Muscle layer of duodenum (tissue), 2 donors: ENCODE data around the gene TMC1.

ENCODE experiments used
- H3K27ac ChIP-seq: one replicate; pipeline ENCODE4 v1.7.0; 2013; ENCODE audit warnings: mild to moderate bottlenecking, low read length
- H3K27me3 ChIP-seq: one replicate; pipeline ENCODE4 v1.7.0; 2013; ENCODE audit warnings: low read depth, mild to moderate bottlenecking, control low read depth, low read length
- H3K36me3 ChIP-seq, 2 donors: one replicate each; pipeline ENCODE4 v1.7.0; 2013; ENCODE audit warnings: low read length in 2 of 2, control low read depth in 1 of 2, mild to moderate bottlenecking in 1 of 2; ENCODE audit not compliant: insufficient read depth in 2 of 2, control insufficient read depth in 1 of 2
- H3K4me1 ChIP-seq, 2 donors: one replicate each; pipeline ENCODE4 v1.7.0; 2013; ENCODE audit warnings: low read length in 2 of 2, mild to moderate bottlenecking in 2 of 2, control low read depth in 1 of 2, moderate library complexity in 1 of 2; ENCODE audit not compliant: insufficient read depth in 2 of 2, control insufficient read depth in 1 of 2
- H3K4me3 ChIP-seq, 2 donors: one replicate each; pipeline ENCODE4 v1.7.0; 2013; ENCODE audit warnings: low read length in 2 of 2, low read depth in 1 of 2, mild to moderate bottlenecking in 1 of 2
- H3K9me3 ChIP-seq, 2 donors: one replicate each; pipeline ENCODE4 v1.7.0; 2013; ENCODE audit warnings: low read length in 2 of 2, control low read depth in 1 of 2, mild to moderate bottlenecking in 1 of 2; ENCODE audit not compliant: control insufficient read depth in 1 of 2
- donor health status: healthy.

TMC1 gene

GRCh38 chr9:72597181-72597517, 75.7 kb downstream of the TMC1 start:
- no peaks in the 10 kb centered on the region for H3K9me3 ChIP-seq
- no peak overlapping the region for H3K27ac ChIP-seq
- H3K27me3 ChIP-seq: no peaks in the 10 kb centered on the region
- H3K36me3 ChIP-seq: no peaks in the 10 kb centered on the region
- H3K4me3 ChIP-seq: no peak overlapping the region
- no peaks in the 10 kb centered on the region for H3K4me1 ChIP-seq

DNA sequence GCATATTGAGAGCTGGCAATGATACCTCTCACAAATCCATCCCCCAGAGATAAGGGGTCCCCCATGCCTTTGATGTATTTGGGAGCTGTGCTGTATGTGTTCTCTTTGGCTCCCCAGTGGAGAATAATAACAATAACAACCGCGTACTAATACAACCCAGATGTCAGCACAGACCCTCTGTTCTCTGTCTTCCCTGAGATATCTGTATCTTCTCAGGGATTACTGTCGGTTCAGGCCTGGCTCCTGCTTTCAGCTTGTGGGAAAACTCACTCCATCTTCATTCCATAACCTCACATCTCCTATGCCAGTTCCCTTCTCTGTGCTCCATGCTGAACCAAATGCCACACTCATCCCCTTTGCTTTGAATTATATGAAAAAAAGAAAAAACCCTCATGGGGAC, 76.2 kb downstream of the TMC1 start:
- H3K4me1 ChIP-seq: no peaks in the 10 kb centered on the region
- H3K9me3 ChIP-seq: no peaks in the 10 kb centered on the region
- no peaks in the 10 kb centered on the region for H3K27me3 ChIP-seq
- no peak overlapping the region for H3K4me3 ChIP-seq
- H3K36me3 ChIP-seq: no peaks in the 10 kb centered on the region
- no peak overlapping the region for H3K27ac ChIP-seq

GRCh38 chr9:72598639-72599038, 77.2 kb downstream of the TMC1 start:
- H3K4me3 ChIP-seq: no peak overlapping the region
- no peaks in the 10 kb centered on the region for H3K27me3 ChIP-seq
- H3K36me3 ChIP-seq: no peaks in the 10 kb centered on the region
- no peaks in the 10 kb centered on the region for H3K4me1 ChIP-seq
- no peak overlapping the region for H3K27ac ChIP-seq
- H3K9me3 ChIP-seq: no peaks in the 10 kb centered on the region

DNA sequence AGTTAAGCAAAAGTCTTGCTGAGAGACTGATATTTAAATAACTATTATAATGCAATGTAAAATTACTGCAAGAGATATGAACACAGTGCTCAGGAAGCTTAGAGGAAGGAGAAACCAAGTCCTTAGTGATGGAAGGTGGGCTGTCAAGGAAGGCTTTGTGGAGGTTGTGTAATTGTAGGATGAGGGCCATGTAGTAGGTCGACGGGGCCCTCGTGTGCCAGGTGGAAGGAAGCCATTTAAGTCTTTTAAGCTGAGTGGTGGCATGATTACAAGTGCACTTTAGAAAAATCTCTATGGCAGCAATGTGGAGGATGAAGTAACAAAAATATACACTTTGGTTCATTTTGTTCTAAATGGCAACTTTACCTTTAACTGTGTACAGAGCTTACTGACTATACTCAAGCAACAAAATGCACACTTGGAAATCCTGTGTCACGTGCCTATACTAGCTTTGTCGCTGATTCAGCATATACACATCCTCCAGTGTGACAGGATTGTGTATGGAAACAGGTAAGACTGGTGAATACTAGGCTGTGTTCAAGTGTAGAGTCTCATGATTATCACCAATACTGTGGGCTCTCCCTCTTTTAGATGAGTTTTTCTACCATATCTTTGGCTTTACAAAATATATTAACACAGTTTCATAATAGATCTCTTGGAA, 78.6 kb downstream of the TMC1 start:
- no peaks in the 10 kb centered on the region for H3K27me3 ChIP-seq
- H3K4me3 ChIP-seq: no peak overlapping the region
- no peaks in the 10 kb centered on the region for H3K4me1 ChIP-seq
- H3K9me3 ChIP-seq: no peaks in the 10 kb centered on the region
- H3K27ac ChIP-seq: no peak overlapping the region
- H3K36me3 ChIP-seq: no peaks in the 10 kb centered on the region

DNA sequence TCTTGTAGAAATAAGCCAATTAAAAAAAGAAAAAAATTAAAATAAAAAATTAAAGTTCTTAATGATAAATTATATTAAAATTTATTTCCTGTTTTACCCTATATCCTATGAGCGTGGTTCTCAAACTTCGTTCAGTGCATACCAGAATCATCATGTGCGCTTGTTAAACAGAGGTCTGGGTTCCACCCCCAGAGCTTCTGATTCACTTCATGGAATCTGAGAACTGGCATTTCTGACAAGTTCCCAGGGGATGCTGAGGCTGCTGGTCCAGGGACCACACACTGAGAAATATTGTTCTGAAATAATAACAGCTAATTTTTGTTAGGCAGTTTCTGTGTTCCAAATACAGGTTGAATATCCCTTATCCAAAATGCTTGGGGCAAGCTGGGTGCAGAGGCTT, 79.3 kb downstream of the TMC1 start:
- Histone ChIP-seq H3K36me3 (no peaks in the 10 kb centered on the region), H3K27me3 (no peaks in the 10 kb centered on the region), H3K9me3 (no peaks in the 10 kb centered on the region), H3K4me1 (no peaks in the 10 kb centered on the region), H3K4me3 (no peak overlapping the region), H3K27ac (no peak overlapping the region)

GRCh38 chr9:72601615-72602014, 80.2 kb downstream of the TMC1 start:
- H3K27me3 ChIP-seq: no peaks in the 10 kb centered on the region
- no peak overlapping the region for H3K4me3 ChIP-seq
- H3K9me3 ChIP-seq: no peaks in the 10 kb centered on the region
- no peaks in the 10 kb centered on the region for H3K36me3 ChIP-seq
- H3K27ac ChIP-seq: no peak overlapping the region
- H3K4me1 ChIP-seq: no peaks in the 10 kb centered on the region

DNA sequence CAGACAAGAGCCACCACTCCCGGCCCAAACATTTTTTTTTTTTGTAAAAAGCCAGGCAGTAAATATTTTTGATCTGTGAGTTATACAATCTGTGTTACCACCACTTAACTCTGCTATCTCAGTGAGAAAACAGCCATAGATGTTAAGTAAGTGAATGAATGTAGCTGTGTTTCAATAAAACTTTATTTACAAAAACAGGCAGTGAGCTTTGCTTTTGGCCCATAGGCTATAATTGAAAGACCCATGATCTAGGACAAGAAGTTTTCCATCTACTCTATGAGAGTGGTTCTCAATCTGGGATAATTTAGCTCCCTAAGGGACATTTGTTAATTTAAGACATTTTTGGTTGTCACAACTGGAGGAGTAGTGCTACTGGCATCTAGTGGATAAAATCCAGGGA, 91.0 kb downstream of the TMC1 start:
- H3K27ac ChIP-seq: no peak overlapping the region
- no peaks in the 10 kb centered on the region for H3K27me3 ChIP-seq
- H3K9me3 ChIP-seq: no peaks in the 10 kb centered on the region
- no peaks in the 10 kb centered on the region for H3K36me3 ChIP-seq
- no peak overlapping the region for H3K4me3 ChIP-seq
- no peaks in the 10 kb centered on the region for H3K4me1 ChIP-seq

- Histone ChIP-seq H3K4me3 (no peak overlapping the region), H3K27me3 (no peaks in the 10 kb centered on the region), H3K4me1 (no peaks in the 10 kb centered on the region), H3K9me3 (no peaks in the 10 kb centered on the region), H3K27ac (no peak overlapping the region), H3K36me3 (no peaks in the 10 kb centered on the region)
These were observed 92.7 kb downstream of the TMC1 start for GRCh38 chr9:72614067-72614466.

GRCh38 chr9:72615931-72616330, 94.5 kb downstream of the TMC1 start:
- Histone ChIP-seq H3K9me3 (no peaks in the 10 kb centered on the region), H3K4me1 (no peaks in the 10 kb centered on the region), H3K4me3 (no peak overlapping the region), H3K36me3 (no peaks in the 10 kb centered on the region), H3K27ac (no peak overlapping the region), H3K27me3 (no peaks in the 10 kb centered on the region)

DNA sequence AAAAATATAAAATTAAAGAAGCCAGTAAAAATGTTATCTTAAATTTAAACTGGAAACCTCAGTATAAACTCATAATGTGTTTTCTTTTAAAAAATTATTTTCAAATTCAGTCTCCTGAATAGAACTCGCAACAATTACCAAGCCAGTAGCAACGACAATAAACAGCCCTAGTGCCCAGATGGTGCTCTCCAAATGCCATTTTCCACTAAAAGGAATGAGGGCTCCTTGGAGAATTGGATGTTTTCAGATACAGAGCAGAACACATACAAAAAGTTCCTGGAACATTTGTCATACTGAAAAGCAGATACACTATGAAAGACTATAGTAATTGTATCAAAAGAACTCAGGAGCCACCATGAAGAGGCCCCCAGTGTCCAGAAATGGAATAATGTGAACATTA, 97.4 kb downstream of the TMC1 start:
- no peaks in the 10 kb centered on the region for H3K27me3 ChIP-seq
- H3K9me3 ChIP-seq: no peaks in the 10 kb centered on the region
- no peak overlapping the region for H3K27ac ChIP-seq
- H3K4me1 ChIP-seq: no peaks in the 10 kb centered on the region
- no peaks in the 10 kb centered on the region for H3K36me3 ChIP-seq
- no peak overlapping the region for H3K4me3 ChIP-seq

GRCh38 chr9:72622186-72622585, 100.8 kb downstream of the TMC1 start:
- H3K4me3 ChIP-seq: no peak overlapping the region
- H3K27ac ChIP-seq: no peak overlapping the region
- no peaks in the 10 kb centered on the region for H3K9me3 ChIP-seq
- H3K27me3 ChIP-seq: no peaks in the 10 kb centered on the region
- no peaks in the 10 kb centered on the region for H3K4me1 ChIP-seq
- no peaks in the 10 kb centered on the region for H3K36me3 ChIP-seq

- H3K27ac ChIP-seq: no peak overlapping the region
- no peak overlapping the region for H3K4me3 ChIP-seq
- no peaks in the 10 kb centered on the region for H3K9me3 ChIP-seq
- H3K36me3 ChIP-seq: no peaks in the 10 kb centered on the region
- H3K4me1 ChIP-seq: no peaks in the 10 kb centered on the region
- no peaks in the 10 kb centered on the region for H3K27me3 ChIP-seq
These were observed 101.7 kb downstream of the TMC1 start for GRCh38 chr9:72623156-72623555.
